IPS DF 4.7 (cell line): ENCODE data around the gene MFF.
"Not testable (repeated sequence)": the region's sequence is repeated elsewhere in the genome, so short reads cannot be mapped to it uniquely, and the experiment has no call there.

Experiments
- DNase-seq: peaks from one replicate; pipeline ENCODE4 v3.0.0-alpha.2; 2013; ENCODE audit warnings: low spot score; ENCODE audit errors: extremely low read depth

MFF gene

GRCh38 chr2:227335713-227336112 is 10.7 kb downstream of the MFF start:
- no peak for DNase-seq

GRCh38 chr2:227337442-227337841 is 12.4 kb downstream of the MFF start:
- no peak for DNase-seq

- no peak for DNase-seq
These were observed 14.1 kb downstream of the MFF start for GRCh38 chr2:227339098-227339599.

- no peak for DNase-seq
These were observed 15.1 kb downstream of the MFF start for GRCh38 chr2:227340106-227340505.

- DNase-seq = no peak
These were observed 16.5 kb downstream of the MFF start for GRCh38 chr2:227341553-227341952.

GRCh38 chr2:227344231-227344630 is 19.2 kb downstream of the MFF start:
- no peak for DNase-seq

- DNase-seq = no peak
These were observed 22.1 kb downstream of the MFF start for GRCh38 chr2:227347117-227347516.

- DNase-seq = no peak
These were observed 23.3 kb downstream of the MFF start for GRCh38 chr2:227348324-227348723.

- DNase-seq = no peak
These were observed 25.1 kb downstream of the MFF start for GRCh38 chr2:227349989-227350612.

- no peak for DNase-seq
These were observed 26.6 kb downstream of the MFF start for GRCh38 chr2:227351639-227352038.

GRCh38 chr2:227360351-227360750 is 35.3 kb downstream of the MFF start:
- DNase-seq = no peak

GRCh38 chr2:227363756-227364155 is 38.7 kb downstream of the MFF start:
- DNase-seq = no peak

- not testable (repeated sequence) for DNase-seq
These were observed 39.7 kb downstream of the MFF start for GRCh38 chr2:227364585-227365263.

- DNase-seq = no peak
These were observed 40.8 kb downstream of the MFF start for GRCh38 chr2:227365833-227366232.

- no peak for DNase-seq
These were observed 41.8 kb downstream of the MFF start for GRCh38 chr2:227366769-227367426.

- no peak for DNase-seq
These were observed 42.4 kb downstream of the MFF start for GRCh38 chr2:227367427-227367795.

- no peak for DNase-seq
These were observed 43.5 kb downstream of the MFF start for GRCh38 chr2:227368574-227368973.

- no peak for DNase-seq
These were observed 45.0 kb downstream of the MFF start for GRCh38 chr2:227370092-227370491.

GRCh38 chr2:227370791-227371312 is 45.8 kb downstream of the MFF start:
- DNase-seq = no peak

GRCh38 chr2:227373389-227373788 is 48.3 kb downstream of the MFF start:
- no peak for DNase-seq

GRCh38 chr2:227374158-227374557 is 49.1 kb downstream of the MFF start:
- DNase-seq = no peak

GRCh38 chr2:227376656-227377396 is 51.8 kb downstream of the MFF start:
- DNase-seq = no peak
